ENCODE data around the gene C3orf70. TPM values are rescaled to one million over a fixed set of nuclear protein-coding genes. Genes with fewer than 3 reads are reported as not detected.

The C3orf70 gene
- total and polyA plus RNA-seq, 2 of the 8 experiments (the other 6 are each of a cell fraction or from before 2014, with no cell fraction given), result 1.7 to 2.0 TPM

- no peak for TF ChIP-seq RNF2 (IDR thresholded peaks at IDR 0.05; ENCODE audit: borderline replicate concordance, low read depth, low read length, missing control alignments, poor library complexity, severe bottlenecking)
- TF ChIP-seq JUND (IDR thresholded peaks at IDR 0.05; ENCODE audit: low read length), result no peak
- TF ChIP-seq, protein P1, sequence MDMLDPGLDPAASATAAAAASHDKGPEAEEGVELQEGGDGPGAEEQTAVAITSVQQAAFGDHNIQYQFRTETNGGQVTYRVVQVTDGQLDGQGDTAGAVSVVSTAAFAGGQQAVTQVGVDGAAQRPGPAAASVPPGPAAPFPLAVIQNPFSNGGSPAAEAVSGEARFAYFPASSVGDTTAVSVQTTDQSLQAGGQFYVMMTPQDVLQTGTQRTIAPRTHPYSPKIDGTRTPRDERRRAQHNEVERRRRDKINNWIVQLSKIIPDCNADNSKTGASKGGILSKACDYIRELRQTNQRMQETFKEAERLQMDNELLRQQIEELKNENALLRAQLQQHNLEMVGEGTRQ (IDR thresholded peaks at IDR 0.05; ENCODE audit: low read length), result no peak
- no peak for TF ChIP-seq BCL11A (IDR thresholded peaks at IDR 0.05; ENCODE audit: low read depth in 2 of 2, low read length in 2 of 2)
- no peak for TF ChIP-seq KDM1A (IDR thresholded peaks at IDR 0.05; ENCODE audit: borderline replicate concordance, low read length)
- TF ChIP-seq BACH1 (IDR thresholded peaks at IDR 0.05; ENCODE audit: low read length), result no peak
- no peak for TF ChIP-seq HDAC2 (IDR thresholded peaks at IDR 0.05; ENCODE audit: borderline replicate concordance in 1 of 2, low read depth in 2 of 2, low read length in 2 of 2)
- TF ChIP-seq EZH2 (IDR thresholded peaks at IDR 0.05; ENCODE audit: low read depth, low read length, severe bottlenecking), result no peak
- no peak for TF ChIP-seq NRF1 (IDR thresholded peaks at IDR 0.05; ENCODE audit: low read depth, low read length)
Observed at GRCh38 chr3:185094697-185095096, 58.2 kb downstream of the C3orf70 start (continued).
